ENCODE data around the gene RAB4B.

RAB4B gene

DNA sequence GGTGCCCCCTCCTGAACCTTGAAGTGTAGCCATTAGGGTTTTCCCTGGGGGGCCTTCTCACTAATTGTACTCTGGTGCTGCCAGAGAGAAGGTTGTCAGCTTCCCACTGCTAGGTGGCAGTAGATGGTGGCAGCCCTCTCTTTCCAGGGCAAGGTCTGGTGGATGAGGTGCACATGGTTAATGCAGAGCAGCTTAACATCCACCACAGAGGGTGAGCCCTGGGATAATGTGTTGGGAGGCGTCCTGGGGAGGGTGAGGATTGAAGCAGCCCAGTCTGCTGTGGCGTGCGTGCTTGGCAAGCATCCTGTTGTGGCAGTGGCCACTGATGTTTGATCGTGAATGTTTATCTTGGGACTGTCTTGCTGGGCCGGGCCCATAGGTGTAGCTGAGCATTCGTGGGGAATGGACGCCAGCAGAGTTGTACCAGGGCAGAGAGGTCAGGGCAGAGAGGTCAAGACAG is 26.8 kb downstream of the RAB4B start:
- CTCF ChIA-PET: interaction anchor here (1.1 to 2.6 kb wide), 4 partner anchors 12 to 142 kb away, joined by 3 to 14 read pairs (median 10); no protein-coding TSS in a partner anchor
- TF ChIP-seq, protein P1, sequence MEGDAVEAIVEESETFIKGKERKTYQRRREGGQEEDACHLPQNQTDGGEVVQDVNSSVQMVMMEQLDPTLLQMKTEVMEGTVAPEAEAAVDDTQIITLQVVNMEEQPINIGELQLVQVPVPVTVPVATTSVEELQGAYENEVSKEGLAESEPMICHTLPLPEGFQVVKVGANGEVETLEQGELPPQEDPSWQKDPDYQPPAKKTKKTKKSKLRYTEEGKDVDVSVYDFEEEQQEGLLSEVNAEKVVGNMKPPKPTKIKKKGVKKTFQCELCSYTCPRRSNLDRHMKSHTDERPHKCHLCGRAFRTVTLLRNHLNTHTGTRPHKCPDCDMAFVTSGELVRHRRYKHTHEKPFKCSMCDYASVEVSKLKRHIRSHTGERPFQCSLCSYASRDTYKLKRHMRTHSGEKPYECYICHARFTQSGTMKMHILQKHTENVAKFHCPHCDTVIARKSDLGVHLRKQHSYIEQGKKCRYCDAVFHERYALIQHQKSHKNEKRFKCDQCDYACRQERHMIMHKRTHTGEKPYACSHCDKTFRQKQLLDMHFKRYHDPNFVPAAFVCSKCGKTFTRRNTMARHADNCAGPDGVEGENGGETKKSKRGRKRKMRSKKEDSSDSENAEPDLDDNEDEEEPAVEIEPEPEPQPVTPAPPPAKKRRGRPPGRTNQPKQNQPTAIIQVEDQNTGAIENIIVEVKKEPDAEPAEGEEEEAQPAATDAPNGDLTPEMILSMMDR (IDR thresholded peaks at IDR 0.05; ENCODE audit: control extremely low read depth, extremely low read depth, low read depth, missing control alignments): no peak
- POLR2A ChIA-PET: no interaction called here
- DNase-seq (ENCODE audit: extremely low spot score): no peak

DNA sequence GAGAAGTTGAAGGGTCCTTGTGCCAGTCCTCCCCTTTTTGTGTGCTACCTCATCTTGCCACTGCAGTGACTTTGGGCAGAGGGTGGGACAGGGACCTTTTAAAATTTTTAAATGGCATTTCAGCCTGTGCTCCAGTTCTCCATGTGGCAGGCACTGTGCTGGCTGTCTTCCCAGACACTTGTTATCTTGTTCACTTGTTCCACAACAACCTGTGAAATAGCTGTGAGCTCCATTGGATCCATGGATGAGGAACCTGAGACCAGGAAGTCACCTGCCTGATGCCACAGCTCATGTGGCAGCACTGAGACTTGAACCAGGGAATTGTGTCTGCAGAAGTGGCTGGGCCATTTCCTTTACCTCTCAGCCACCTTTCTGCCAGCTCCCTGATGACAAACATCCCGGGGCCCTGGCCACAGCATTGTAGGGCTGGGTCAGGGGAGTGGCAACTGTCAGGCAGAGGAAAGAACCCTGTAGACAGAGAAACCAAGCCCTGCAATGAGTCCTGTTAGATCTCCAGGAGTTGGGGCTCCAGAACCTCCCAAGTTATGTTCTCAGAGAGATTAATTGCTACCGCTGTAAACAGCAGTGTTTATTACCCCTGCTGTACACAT is 27.3 kb downstream of the RAB4B start:
- CTCF ChIA-PET: interaction anchor here (1.1 to 2.6 kb wide), 8 partner anchors 12 to 143 kb away, joined by 3 to 14 read pairs (median 6); partner anchors contain the start of gene RAB4B
- TF ChIP-seq, protein P1 (IDR thresholded peaks at IDR 0.05; ENCODE audit: control extremely low read depth, extremely low read depth, low read depth, missing control alignments): no peak
- POLR2A ChIA-PET: interaction anchor here (0.6 kb wide), 1 partner anchor 12 kb away, joined by 6 read pairs; no protein-coding TSS in a partner anchor
- no peak for DNase-seq (ENCODE audit: extremely low spot score)

- POLR2A ChIA-PET: interaction anchor here (1.0 kb wide), 1 partner anchor 28 kb away, joined by 3 read pairs; no protein-coding TSS in a partner anchor
- DNase-seq (ENCODE audit: extremely low spot score): peak; percentile 74
- TF ChIP-seq, protein P1 (IDR thresholded peaks at IDR 0.05; ENCODE audit: control extremely low read depth, extremely low read depth, low read depth, missing control alignments): peak; percentile 72
- CTCF ChIA-PET: interaction anchor here (0.5 to 2.6 kb wide), 22 partner anchors 8 to 207 kb away, joined by 3 to 14 read pairs (median 4); partner anchors contain the start of genes ACTMAP, COQ8B, EGLN2 and RAB4B
Measured at GRCh38 chr19:40806423-40807146, 28.5 kb downstream of the RAB4B start.

GRCh38 chr19:40807147-40808020 is 29.3 kb downstream of the RAB4B start:
- TF ChIP-seq, protein P1 (IDR thresholded peaks at IDR 0.05; ENCODE audit: control extremely low read depth, extremely low read depth, low read depth, missing control alignments): peak; percentile 23
- POLR2A ChIA-PET: interaction anchor here (1.0 kb wide), 1 partner anchor 29 kb away, joined by 3 read pairs; no protein-coding TSS in a partner anchor
- CTCF ChIA-PET: interaction anchor here (1.0 to 2.6 kb wide), 17 partner anchors 9 to 145 kb away, joined by 3 to 14 read pairs (median 5); partner anchors contain the start of genes ACTMAP, EGLN2, RAB4B and SNRPA
- DNase-seq (ENCODE audit: extremely low spot score): no peak

DNA sequence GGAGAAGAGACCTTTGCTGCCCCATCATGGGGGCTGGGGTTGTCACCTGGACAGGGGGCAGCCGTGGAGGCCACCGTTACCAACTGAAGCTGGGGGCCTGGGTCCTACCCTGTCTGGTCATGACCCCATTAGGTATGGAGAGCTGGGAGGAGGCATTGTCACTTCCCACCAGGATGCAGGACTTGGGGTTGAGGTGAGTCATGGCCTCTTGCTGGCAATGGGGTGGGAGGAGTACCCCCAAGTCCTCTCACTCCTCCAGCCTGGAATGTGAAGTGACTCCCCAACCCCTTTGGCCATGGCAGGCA is 29.9 kb downstream of the RAB4B start:
- CTCF ChIA-PET: interaction anchor here (0.6 to 2.2 kb wide), 7 partner anchors 9 to 145 kb away, joined by 3 to 9 read pairs (median 4); partner anchors contain the start of genes EGLN2 and RAB4B
- TF ChIP-seq, protein P1 (IDR thresholded peaks at IDR 0.05; ENCODE audit: control extremely low read depth, extremely low read depth, low read depth, missing control alignments): no peak
- POLR2A ChIA-PET: no interaction called here
- no peak for DNase-seq (ENCODE audit: extremely low spot score)

Measured in GM10248 (cell line).